Caco-2 (cell line): ENCODE results near the gene FOXP1. TPM values are rescaled to one million over a fixed set of nuclear protein-coding genes. Genes with fewer than 3 reads are reported as not detected.

Experiments used
- BruUV-seq: library from RNA; stranded (reverse); fragments of 400-500 nt; replicated peaks from 2 replicates; lab custom pipeline; 2021; lab: Mats Ljungman, UMichigan
- CTCF ChIA-PET: fragments of 300-600 bp; sonication (Branson Sonifier 250); formaldehyde crosslinking; loops from one replicate; lab custom pipeline; 2022; ENCODE audit warnings: antibody characterized with exemption; lab: Charles Lee
- POLR2A ChIA-PET: fragments of 300-600 bp; sonication (Branson Sonifier 250); formaldehyde crosslinking; loops from one replicate; lab custom pipeline; 2022; ENCODE audit warnings: antibody characterized with exemption; lab: Charles Lee
- DNase-seq, 2 experiments: peaks; one replicate each; pipeline versions ENCODE4 v3.0.0 to v3.0.0-alpha.2; 2020 to 2022
- H3K27me3 ChIP-seq: replicated peaks from 2 replicates; pipeline ENCODE4 v1.6.0; 2011; ENCODE audit warnings: low read length; ENCODE audit not compliant: control insufficient read depth, insufficient read depth
- H3K36me3 ChIP-seq: 2 replicates; pipeline ENCODE4 v1.5.1; 2011; ENCODE audit warnings: low read length; ENCODE audit not compliant: control insufficient read depth, insufficient read depth
- H3K4me1 ChIP-seq: fragments of 250-450 bp; sonication (Bioruptor Pico); 2 replicates; pipeline ENCODE4 v1.5.1; 2020; ENCODE audit warnings: mild to moderate bottlenecking
- H3K4me3 ChIP-seq: 2 replicates; pipeline ENCODE4 v1.5.1; 2011; ENCODE audit warnings: low read depth, mild to moderate bottlenecking, control low read depth, low read length
- H3K9me3 ChIP-seq: fragments of 250-450 bp; sonication (Bioruptor Pico); 2 replicates; pipeline ENCODE4 v1.5.1; 2020; ENCODE audit warnings: mild to moderate bottlenecking, moderate library complexity
- H3K27ac Mint-ChIP-seq: one replicate; pipeline ENCODE4 v1.8.0; 2022; ENCODE audit warnings: mixed read lengths; ENCODE audit not compliant: unreplicated experiment
- H3K27me3 Mint-ChIP-seq: one replicate; pipeline ENCODE4 v1.8.0; 2022; ENCODE audit warnings: mixed read lengths; ENCODE audit not compliant: insufficient read depth, unreplicated experiment
- H3K36me3 Mint-ChIP-seq: one replicate; pipeline ENCODE4 v1.8.0; 2022; ENCODE audit warnings: mild to moderate bottlenecking, mixed read lengths; ENCODE audit not compliant: insufficient read depth, unreplicated experiment
- H3K4me1 Mint-ChIP-seq: one replicate; pipeline ENCODE4 v1.8.0; 2022; ENCODE audit warnings: low read depth, mixed read lengths; ENCODE audit not compliant: unreplicated experiment
- H3K4me3 Mint-ChIP-seq: one replicate; pipeline ENCODE4 v1.8.0; 2022; ENCODE audit warnings: mild to moderate bottlenecking, moderate library complexity, mixed read lengths; ENCODE audit not compliant: unreplicated experiment
- H3K9me3 Mint-ChIP-seq: one replicate; pipeline ENCODE4 v1.8.0; 2022; ENCODE audit warnings: mixed read lengths; ENCODE audit not compliant: unreplicated experiment
- CTCF ChIP-seq, 2 experiments: fragments of 200-600 bp in 1 of 2; IDR thresholded peaks; 1 replicate in 1 of 2; 2 replicates in 1 of 2; pipeline versions ENCODE4 v1.5.1 to v1.8.0; 2011 to 2022; ENCODE audit warnings: antibody characterized with exemption in 1 of 2, control low read depth in 1 of 2, inconsistent platforms in 1 of 2, low read depth in 1 of 2, low read length in 1 of 2, mild to moderate bottlenecking in 1 of 2, moderate library complexity in 1 of 2; ENCODE audit not compliant: insufficient read depth in 1 of 2, severe bottlenecking in 1 of 2, unreplicated experiment in 1 of 2
- intact Hi-C: fragments of 100-400 bp; cut with micrococcal nuclease; formaldehyde crosslinking; loops from one replicate; pipeline ENCODE4 v1.10.0; 2022; ENCODE audit not compliant: unreplicated experiment
- total RNA-seq: library from RNA; stranded (reverse); gene quantifications from 2 replicates; pipeline ENCODE4 v1.2.3, GENCODE V29; 2022

Gene FOXP1
- total RNA-seq, 1 experiment from 2014 or later: 131 TPM

- ChIA-PET POLR2A (no interaction called here), CTCF (no interaction called here)
- Histone ChIP-seq H3K4me1 (peaks cover 41% of the 10 kb centered on the region), H3K9me3 (no peaks in the 10 kb centered on the region), H3K4me3 (no peak overlapping the region), H3K27me3 (no peaks in the 10 kb centered on the region), H3K36me3 (no peaks in the 10 kb centered on the region)
- Mint-ChIP-seq H3K4me3 (no peak overlapping the region), H3K27ac (peak overlapping the region; percentile 20), H3K36me3 (peaks cover 6% of the 10 kb centered on the region), H3K4me1 (peaks cover 22% of the 10 kb centered on the region), H3K9me3 (peaks cover 9% of the 10 kb centered on the region), H3K27me3 (no peaks in the 10 kb centered on the region)
- intact Hi-C loops: no loop called here
- DNase-seq: no peak
- no peak for TF ChIP-seq CTCF (IDR thresholded peaks at IDR 0.05; ENCODE audit: insufficient read depth in 1 of 2, low read depth in 1 of 2, low read length in 1 of 2, severe bottlenecking in 1 of 2, unreplicated experiment in 1 of 2)
- BruUV-seq: no TSS peak
Observed at GRCh38 chr3:71401695-71402231, 181.8 kb downstream of the FOXP1 start.

DNA sequence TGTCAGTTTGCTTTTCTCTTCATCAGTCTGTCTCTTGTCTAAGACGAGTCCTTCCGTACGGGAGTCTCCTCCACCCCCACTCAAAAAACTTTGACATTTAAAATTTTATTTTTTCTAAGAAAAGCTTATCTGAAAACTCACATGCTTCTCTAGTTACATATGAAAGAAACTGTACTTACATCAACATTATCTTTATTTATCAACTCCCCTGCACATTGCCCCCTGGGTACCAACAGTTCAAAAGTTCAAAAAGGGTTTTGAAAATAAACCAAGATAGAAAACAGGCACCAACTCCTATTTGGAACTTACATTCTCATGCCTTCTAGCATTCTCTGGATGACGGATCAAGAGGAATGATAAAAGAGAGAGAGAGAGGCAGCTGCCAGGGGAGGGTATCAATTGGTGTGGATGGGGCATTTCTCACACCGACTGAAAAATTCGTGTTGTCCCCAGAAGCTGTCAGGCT is 182.5 kb downstream of the FOXP1 start:
- Mint-ChIP-seq H3K36me3 (peaks cover 6% of the 10 kb centered on the region), H3K27ac (peak overlapping the region; percentile 20), H3K9me3 (peaks cover 9% of the 10 kb centered on the region), H3K27me3 (no peaks in the 10 kb centered on the region), H3K4me3 (no peak overlapping the region), H3K4me1 (peaks cover 22% of the 10 kb centered on the region)
- intact Hi-C loops: no loop called here
- TF ChIP-seq CTCF (IDR thresholded peaks at IDR 0.05; ENCODE audit: insufficient read depth in 1 of 2, low read depth in 1 of 2, low read length in 1 of 2, severe bottlenecking in 1 of 2, unreplicated experiment in 1 of 2): no peak
- ChIA-PET POLR2A (no interaction called here), CTCF (no interaction called here)
- H3K4me1 ChIP-seq: peaks cover 38% of the 10 kb centered on the region
- H3K36me3 ChIP-seq: no peaks in the 10 kb centered on the region
- no TSS peak for BruUV-seq
- no peak for DNase-seq
- H3K4me3 ChIP-seq: no peak overlapping the region
- H3K9me3 ChIP-seq: no peaks in the 10 kb centered on the region
- H3K27me3 ChIP-seq: no peaks in the 10 kb centered on the region

- no peak for DNase-seq
- POLR2A ChIA-PET: no interaction called here
Observed at GRCh38 chr3:71399478-71399877, 184.1 kb downstream of the FOXP1 start.

More at GRCh38 chr3:71399478-71399877, 184.1 kb downstream of the FOXP1 start:
- Histone ChIP-seq H3K36me3 (no peaks in the 10 kb centered on the region), H3K9me3 (no peaks in the 10 kb centered on the region), H3K4me1 (peaks cover 38% of the 10 kb centered on the region), H3K4me3 (no peak overlapping the region), H3K27me3 (no peaks in the 10 kb centered on the region)
- BruUV-seq: no TSS peak
- intact Hi-C loops: loop anchor here (5.0 kb wide), 3 partner anchors 92 to 183 kb away; partner anchors contain the start of gene FOXP1
- CTCF ChIA-PET: no interaction called here
- peaks cover 9% of the 10 kb centered on the region for H3K9me3 Mint-ChIP-seq
- no peak overlapping the region for H3K27ac Mint-ChIP-seq
- H3K4me3 Mint-ChIP-seq: no peak overlapping the region
- peaks cover 29% of the 10 kb centered on the region for H3K4me1 Mint-ChIP-seq
- H3K27me3 Mint-ChIP-seq: no peaks in the 10 kb centered on the region
- TF ChIP-seq CTCF (IDR thresholded peaks at IDR 0.05; ENCODE audit: insufficient read depth in 1 of 2, low read depth in 1 of 2, low read length in 1 of 2, severe bottlenecking in 1 of 2, unreplicated experiment in 1 of 2): no peak
- H3K36me3 Mint-ChIP-seq: peaks cover 6% of the 10 kb centered on the region
